Neural progenitor cell (in vitro differentiated cells): Measurements from ENCODE around the gene EHBP1.

Source experiments
- EZH2 ChIP-seq: fragments of 200-600 bp; sonication (generic); IDR thresholded peaks from 2 replicates; pipeline ENCODE4 v1.6.1; 2017; ENCODE audit warnings: antibody characterized with exemption, mild to moderate bottlenecking, moderate library complexity
- EZH2phosphoT487 ChIP-seq: fragments of 200-600 bp; sonication (generic); IDR thresholded peaks from 2 replicates; pipeline ENCODE4 v1.6.1; 2017; ENCODE audit warnings: antibody characterized with exemption
- TF ChIP-seq, protein P1 (sequence below): fragments of 200-600 bp; sonication (generic); IDR thresholded peaks from 2 replicates; pipeline ENCODE4 v1.5.1; 2017; ENCODE audit warnings: antibody characterized with exemption, mild to moderate bottlenecking

DNA sequence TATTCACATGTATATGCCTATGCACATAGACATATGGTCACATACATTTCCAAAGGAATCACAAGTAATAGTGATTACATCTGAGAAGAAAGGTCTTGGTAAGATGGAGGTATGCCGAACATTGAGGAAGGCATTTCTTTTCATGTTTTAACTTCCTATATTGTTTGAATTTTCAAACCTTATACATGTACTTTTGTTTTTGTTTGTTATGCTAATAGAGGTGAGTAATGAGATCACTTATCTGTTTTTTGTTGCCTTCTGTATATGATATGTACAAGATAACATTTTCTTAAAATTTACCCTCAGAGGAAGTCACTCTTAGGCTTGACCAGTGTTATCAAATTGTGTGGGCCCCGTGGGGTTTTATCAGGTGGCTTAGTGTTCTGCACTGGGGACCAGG is 178.6 kb downstream of the EHBP1 start:
- TF ChIP-seq, protein P1, sequence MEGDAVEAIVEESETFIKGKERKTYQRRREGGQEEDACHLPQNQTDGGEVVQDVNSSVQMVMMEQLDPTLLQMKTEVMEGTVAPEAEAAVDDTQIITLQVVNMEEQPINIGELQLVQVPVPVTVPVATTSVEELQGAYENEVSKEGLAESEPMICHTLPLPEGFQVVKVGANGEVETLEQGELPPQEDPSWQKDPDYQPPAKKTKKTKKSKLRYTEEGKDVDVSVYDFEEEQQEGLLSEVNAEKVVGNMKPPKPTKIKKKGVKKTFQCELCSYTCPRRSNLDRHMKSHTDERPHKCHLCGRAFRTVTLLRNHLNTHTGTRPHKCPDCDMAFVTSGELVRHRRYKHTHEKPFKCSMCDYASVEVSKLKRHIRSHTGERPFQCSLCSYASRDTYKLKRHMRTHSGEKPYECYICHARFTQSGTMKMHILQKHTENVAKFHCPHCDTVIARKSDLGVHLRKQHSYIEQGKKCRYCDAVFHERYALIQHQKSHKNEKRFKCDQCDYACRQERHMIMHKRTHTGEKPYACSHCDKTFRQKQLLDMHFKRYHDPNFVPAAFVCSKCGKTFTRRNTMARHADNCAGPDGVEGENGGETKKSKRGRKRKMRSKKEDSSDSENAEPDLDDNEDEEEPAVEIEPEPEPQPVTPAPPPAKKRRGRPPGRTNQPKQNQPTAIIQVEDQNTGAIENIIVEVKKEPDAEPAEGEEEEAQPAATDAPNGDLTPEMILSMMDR = no peak
- TF ChIP-seq EZH2 (no peak), EZH2phosphoT487 (no peak)
